Ovary (tissue), 9 donors: Measurements from ENCODE around the gene ALPK3. TPM values are rescaled to one million over a fixed set of nuclear protein-coding genes. Genes with fewer than 3 reads are reported as not detected.

Experiments used
- DNase-seq, 5 donors: peaks; one replicate each; pipeline ENCODE4 v3.0.0-alpha.2; 2019 to 2020
- H3K27ac ChIP-seq, 2 donors: fragments of 200-600 bp; one replicate each; pipeline versions ENCODE4 v1.5.1 to v1.8.0; 2019 to 2022
- H3K27me3 ChIP-seq: fragments of 200-600 bp; one replicate; pipeline ENCODE4 v1.8.0; 2022
- H3K36me3 ChIP-seq: fragments of 200-600 bp; sonication (generic); one replicate; pipeline ENCODE4 v1.5.1; 2019
- H3K4me1 ChIP-seq: one replicate; pipeline ENCODE4 v1.8.1; 2013; ENCODE audit warnings: mild to moderate bottlenecking, moderate library complexity; ENCODE audit not compliant: insufficient read depth
- H3K4me3 ChIP-seq: fragments of 200-600 bp; sonication (generic); one replicate; pipeline ENCODE4 v1.5.1; 2017
- H3K9me3 ChIP-seq, 2 donors: fragments of 200-600 bp in 1 of 2; sonication (generic) in 1 of 2; one replicate each; pipeline versions ENCODE4 v1.5.1 to v1.8.1; 2013 to 2019; ENCODE audit warnings: mild to moderate bottlenecking in 1 of 2, moderate library complexity in 1 of 2
- EP300 ChIP-seq: sonication (generic); formaldehyde crosslinking; IDR thresholded peaks from one replicate; pipeline ENCODE4 v1.6.1; 2017; ENCODE audit warnings: antibody characterized with exemption
- POLR2A ChIP-seq: fragments of 450-650 bp; IDR thresholded peaks from one replicate; pipeline ENCODE4 v1.6.1; 2017; ENCODE audit warnings: antibody characterized with exemption, mild to moderate bottlenecking, moderate library complexity
- WGBS, 3 donors: extraction: QIAGEN DNeasy Blood & Tissue Kit in 1 of 3; methylation state at CpG; one replicate each; pipeline versions ENCODE4 v1.1.5 to v1.1.7; 2013 to 2017; 5-methylcytosine and 5-hydroxymethylcytosine counted together
- intact Hi-C, 4 donors: fragments of 100-400 bp; cut with DNase I; formaldehyde crosslinking; loops; one replicate each; pipeline versions ENCODE4 v1.11.0 to v1.15.1; 2022 to 2023
- polyA plus RNA-seq, 2 donors: library from polyadenylated mRNA; stranded (reverse); fragments of 200-250 nt in 1 of 2; fragments of 350-450 nt in 1 of 2; fragmentation: Illumina TruSeq in 1 of 2; extraction: RNeasy Lipid Tissue Mini Kit (QIAGEN cat#74804) in 1 of 2; gene quantifications; one replicate each; pipeline ENCODE4 v1.2.3, GENCODE V29; 2013 to 2014
- total RNA-seq, 7 donors: library from RNA; depleted of rRNA in 2 of 7; stranded (reverse); fragments of >200 nt in 2 of 7; fragmentation: NEBNext Ultra II Directional in 3 of 7; extraction: Animal tissue kit (Norgen Biotek cat#: 25700) in 3 of 7; gene quantifications; one replicate each; pipeline versions ENCODE4 v1.1.0 to v1.2.4, GENCODE V29; 2016 to 2023
- TF ChIP-seq, protein P1 (sequence below), 3 donors: fragments of 450-650 bp in 2 of 3; fragments of 200-600 bp in 1 of 3; IDR thresholded peaks; one replicate each; pipeline versions ENCODE4 v1.5.1 to v1.8.0; 2016 to 2022; ENCODE audit warnings: antibody characterized with exemption in 3 of 3, mild to moderate bottlenecking in 1 of 3
- donor health status: DM: no; HTN: no; CAD: no; lungs with moderate emphysema.
- donor health status: DM: no; HTN: no; CAD: no.
- donor health status: Bipolar disorder and iron deficiency.
- donor health status: DM: yes; HTN: yes; CAD: no.
- donor health status: DM: no; HTN: no; CAD: no.
- donor health status: DM: yes; HTN: yes; CAD: no.

The ALPK3 gene
- total and polyA plus RNA-seq, 9 donors: 0.48 to 2.8 (median 1.0) TPM

DNA sequence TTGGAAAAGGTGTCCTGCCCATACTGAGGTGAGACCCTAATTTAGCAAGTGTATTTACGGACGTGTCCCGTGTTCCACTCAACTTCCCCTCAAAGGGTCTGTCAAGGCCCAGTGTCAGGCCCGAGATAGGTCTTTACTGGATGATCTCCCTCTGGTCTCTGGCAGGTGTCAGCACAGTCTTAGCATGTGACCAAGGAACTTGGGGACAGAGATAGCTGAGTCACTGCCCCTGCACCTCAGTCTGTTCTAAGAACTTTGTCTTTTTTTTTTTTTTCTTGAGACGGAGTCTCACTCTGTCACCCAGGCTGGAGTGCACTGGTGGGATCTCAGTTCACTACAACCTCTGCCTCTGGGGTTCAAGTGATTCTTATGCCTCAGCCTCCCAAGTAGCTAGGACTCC is 32.1 kb upstream of the ALPK3 start:
- Histone ChIP-seq H3K4me3 (no peak overlapping the region), H3K27ac (no peak overlapping the region), H3K36me3 (no peaks in the 10 kb centered on the region), H3K4me1 (peaks cover 2% of the 10 kb centered on the region), H3K27me3 (no peaks in the 10 kb centered on the region), H3K9me3 (no peaks in the 10 kb centered on the region)
- intact Hi-C loops: no loop called here
- TF ChIP-seq, protein P1, sequence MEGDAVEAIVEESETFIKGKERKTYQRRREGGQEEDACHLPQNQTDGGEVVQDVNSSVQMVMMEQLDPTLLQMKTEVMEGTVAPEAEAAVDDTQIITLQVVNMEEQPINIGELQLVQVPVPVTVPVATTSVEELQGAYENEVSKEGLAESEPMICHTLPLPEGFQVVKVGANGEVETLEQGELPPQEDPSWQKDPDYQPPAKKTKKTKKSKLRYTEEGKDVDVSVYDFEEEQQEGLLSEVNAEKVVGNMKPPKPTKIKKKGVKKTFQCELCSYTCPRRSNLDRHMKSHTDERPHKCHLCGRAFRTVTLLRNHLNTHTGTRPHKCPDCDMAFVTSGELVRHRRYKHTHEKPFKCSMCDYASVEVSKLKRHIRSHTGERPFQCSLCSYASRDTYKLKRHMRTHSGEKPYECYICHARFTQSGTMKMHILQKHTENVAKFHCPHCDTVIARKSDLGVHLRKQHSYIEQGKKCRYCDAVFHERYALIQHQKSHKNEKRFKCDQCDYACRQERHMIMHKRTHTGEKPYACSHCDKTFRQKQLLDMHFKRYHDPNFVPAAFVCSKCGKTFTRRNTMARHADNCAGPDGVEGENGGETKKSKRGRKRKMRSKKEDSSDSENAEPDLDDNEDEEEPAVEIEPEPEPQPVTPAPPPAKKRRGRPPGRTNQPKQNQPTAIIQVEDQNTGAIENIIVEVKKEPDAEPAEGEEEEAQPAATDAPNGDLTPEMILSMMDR (IDR thresholded peaks at IDR 0.05): no peak
- no peak for TF ChIP-seq EP300
- TF ChIP-seq POLR2A: no peak
- WGBS, 3 donors: 83 to 95% (median 93%) methylated on average over 5 of the region's 5 CpGs
- DNase-seq: no peak

DNA sequence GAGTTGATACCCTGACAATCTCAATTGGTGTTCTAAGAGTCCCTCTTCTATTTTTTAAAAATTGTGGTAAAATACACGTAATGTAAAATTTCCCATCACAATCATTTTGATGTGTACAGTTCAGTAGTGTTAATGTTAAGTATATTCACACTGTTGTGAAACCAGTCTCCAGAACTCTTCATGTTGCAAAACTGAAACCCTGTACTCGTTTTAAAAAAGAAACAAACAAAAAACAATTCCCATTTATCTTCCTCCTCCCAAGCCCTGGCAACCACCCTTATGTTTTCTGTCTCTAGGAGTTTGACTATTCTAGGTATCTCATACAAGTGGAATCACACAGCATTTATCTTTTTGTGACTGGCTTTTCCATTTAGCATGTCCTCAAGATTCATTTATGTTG is 28.7 kb upstream of the ALPK3 start:
- TF ChIP-seq EP300 (no peak), POLR2A (no peak)
- TF ChIP-seq, protein P1 (IDR thresholded peaks at IDR 0.05): no peak
- H3K27me3 ChIP-seq: no peaks in the 10 kb centered on the region
- H3K4me1 ChIP-seq: peaks cover 2% of the 10 kb centered on the region
- no peak overlapping the region for H3K4me3 ChIP-seq
- 51% methylated on average over 2 of the region's 2 CpGs for WGBS, 3 donors
- no peaks in the 10 kb centered on the region for H3K36me3 ChIP-seq
- no peak overlapping the region for H3K27ac ChIP-seq
- intact Hi-C loops: no loop called here
- H3K9me3 ChIP-seq: no peaks in the 10 kb centered on the region
- DNase-seq: no peak

DNA sequence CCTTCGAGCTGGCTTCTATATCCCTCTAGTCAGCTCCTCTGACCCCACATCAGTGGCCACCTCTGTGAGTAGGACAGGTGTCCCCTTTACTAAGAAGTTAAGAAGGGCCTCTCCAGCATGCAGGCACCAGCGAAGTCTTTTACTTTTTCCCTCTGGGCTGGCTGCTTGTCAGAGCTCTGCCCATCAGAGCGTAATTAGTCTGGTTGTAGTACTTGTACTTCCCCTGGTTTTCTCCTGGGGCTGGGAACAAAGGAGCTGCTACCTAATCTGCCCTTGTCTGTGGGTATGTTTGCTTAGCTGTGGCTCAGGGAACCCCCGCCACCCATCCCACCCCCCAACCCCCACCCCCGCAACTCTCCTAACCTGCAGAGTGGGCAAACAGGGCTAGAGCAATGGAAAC is 27.4 kb upstream of the ALPK3 start:
- no peaks in the 10 kb centered on the region for H3K36me3 ChIP-seq
- no peak for DNase-seq
- WGBS, 3 donors: 94 to 97% (median 96%) methylated on average over 5 of the region's 5 CpGs

DNA sequence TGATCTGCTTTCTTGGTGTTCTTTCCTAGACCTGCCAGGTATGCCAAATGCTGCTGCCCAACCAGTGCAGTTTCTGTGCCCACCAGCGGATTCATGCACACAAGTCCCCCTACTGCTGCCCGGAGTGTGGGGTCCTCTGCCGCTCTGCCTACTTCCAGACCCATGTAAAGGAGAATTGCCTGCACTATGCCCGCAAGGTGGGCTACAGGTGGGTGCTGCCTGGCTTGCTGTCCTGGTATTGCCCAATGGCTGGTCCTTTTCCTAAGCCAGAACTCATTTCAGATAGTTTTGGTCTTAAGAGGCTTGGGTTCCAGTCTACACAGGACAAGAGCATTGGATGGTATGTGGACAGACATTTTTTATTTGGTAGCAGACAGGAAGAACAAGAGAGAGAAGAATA is 26.5 kb upstream of the ALPK3 start:
- no peak overlapping the region for H3K4me3 ChIP-seq
- TF ChIP-seq, protein P1 (IDR thresholded peaks at IDR 0.05): no peak
- TF ChIP-seq POLR2A (no peak), EP300 (no peak)
- H3K27me3 ChIP-seq: no peaks in the 10 kb centered on the region
- intact Hi-C loops: no loop called here
- DNase-seq: no peak
- no peaks in the 10 kb centered on the region for H3K9me3 ChIP-seq
- peaks cover 2% of the 10 kb centered on the region for H3K4me1 ChIP-seq
- no peaks in the 10 kb centered on the region for H3K36me3 ChIP-seq
- no peak overlapping the region for H3K27ac ChIP-seq
- WGBS, 3 donors: 97 to 99% (median 98%) methylated on average over 4 of the region's 4 CpGs

More for the DNA sequence above, 27.4 kb upstream of the ALPK3 start:
- Histone ChIP-seq H3K27ac (no peak overlapping the region), H3K4me3 (no peak overlapping the region), H3K4me1 (peaks cover 2% of the 10 kb centered on the region), H3K27me3 (no peaks in the 10 kb centered on the region), H3K9me3 (no peaks in the 10 kb centered on the region)
- intact Hi-C loops: no loop called here
- no peak for TF ChIP-seq POLR2A
- TF ChIP-seq, protein P1 (IDR thresholded peaks at IDR 0.05): no peak
- TF ChIP-seq EP300: no peak

DNA sequence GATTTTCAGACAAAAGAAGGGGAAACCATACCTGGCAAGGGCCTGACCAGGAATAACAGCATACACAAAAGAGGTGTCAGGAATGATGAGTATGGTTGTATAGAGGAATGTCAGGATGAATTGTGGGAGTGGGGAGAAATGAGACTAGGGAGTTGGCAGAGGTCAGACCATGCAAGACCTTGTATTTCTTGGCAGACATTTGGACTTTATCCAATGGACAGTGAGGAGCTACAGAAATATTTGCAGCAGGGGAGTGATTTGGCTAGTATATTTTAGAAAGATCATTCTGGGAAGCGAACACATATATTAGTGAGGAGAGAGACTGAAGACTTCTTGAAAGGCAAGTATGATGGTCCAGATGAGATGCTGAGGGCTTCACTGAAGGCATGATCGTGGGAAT is 25.4 kb upstream of the ALPK3 start:
- intact Hi-C loops: no loop called here
- DNase-seq: no peak
- Histone ChIP-seq H3K4me1 (peaks cover 2% of the 10 kb centered on the region), H3K4me3 (no peak overlapping the region), H3K36me3 (no peaks in the 10 kb centered on the region), H3K9me3 (no peaks in the 10 kb centered on the region), H3K27me3 (no peaks in the 10 kb centered on the region), H3K27ac (no peak overlapping the region)
- 88 to 99% (median 90%) methylated on average over 2 of the region's 2 CpGs for WGBS, 3 donors
- no peak for TF ChIP-seq POLR2A
- TF ChIP-seq EP300: no peak
- TF ChIP-seq, protein P1 (IDR thresholded peaks at IDR 0.05): no peak
